Activated T-helper 17 cell treated with anti-CD3 and anti-CD28 coated beads, Interleukin-2, amount 50 U/mL, for 72 hours (primary cell): ENCODE data around the gene VENTX. TPM values are rescaled to one million over a fixed set of nuclear protein-coding genes. Genes with fewer than 3 reads are reported as not detected.

ENCODE experiments used
- ATAC-seq: fragments of 150-1000 bp; cut with Tn5 transposase; replicated peaks from 2 replicates; pipeline ENCODE4 v1.10.0; 2021; ENCODE audit warnings: mild to moderate bottlenecking, moderate library complexity
- H3K27ac Mint-ChIP-seq: one replicate; pipeline ENCODE4 v1.8.0; 2022; ENCODE audit warnings: mixed read lengths
- H3K27me3 Mint-ChIP-seq: one replicate; pipeline ENCODE4 v1.8.0; 2022; ENCODE audit warnings: mixed read lengths
- H3K36me3 Mint-ChIP-seq: one replicate; pipeline ENCODE4 v1.8.0; 2022; ENCODE audit warnings: low read depth, mild to moderate bottlenecking, mixed read lengths
- H3K4me1 Mint-ChIP-seq: one replicate; pipeline ENCODE4 v1.8.0; 2022; ENCODE audit warnings: mixed read lengths
- H3K4me3 Mint-ChIP-seq: one replicate; pipeline ENCODE4 v1.8.0; 2022; ENCODE audit warnings: mild to moderate bottlenecking, mixed read lengths
- H3K9me3 Mint-ChIP-seq: one replicate; pipeline ENCODE4 v1.8.0; 2022; ENCODE audit warnings: mixed read lengths
- total RNA-seq, 2 donors: library from RNA; stranded (reverse); gene quantifications; one replicate each; pipeline ENCODE4 v1.2.3, GENCODE V29; 2022

Gene VENTX
- total RNA-seq, 2 donors from 2014 or later, result 0.21 TPM; not detected in 1

- Mint-ChIP-seq H3K36me3 (no peaks in the 10 kb centered on the region), H3K4me1 (no peaks in the 10 kb centered on the region), H3K27ac (no peak overlapping the region), H3K27me3 (peaks cover 21% of the 10 kb centered on the region), H3K9me3 (no peaks in the 10 kb centered on the region), H3K4me3 (no peak overlapping the region)
- ATAC-seq, result no peak
Measured at GRCh38 chr10:133246236-133246626, 8.6 kb downstream of the VENTX start.

DNA sequence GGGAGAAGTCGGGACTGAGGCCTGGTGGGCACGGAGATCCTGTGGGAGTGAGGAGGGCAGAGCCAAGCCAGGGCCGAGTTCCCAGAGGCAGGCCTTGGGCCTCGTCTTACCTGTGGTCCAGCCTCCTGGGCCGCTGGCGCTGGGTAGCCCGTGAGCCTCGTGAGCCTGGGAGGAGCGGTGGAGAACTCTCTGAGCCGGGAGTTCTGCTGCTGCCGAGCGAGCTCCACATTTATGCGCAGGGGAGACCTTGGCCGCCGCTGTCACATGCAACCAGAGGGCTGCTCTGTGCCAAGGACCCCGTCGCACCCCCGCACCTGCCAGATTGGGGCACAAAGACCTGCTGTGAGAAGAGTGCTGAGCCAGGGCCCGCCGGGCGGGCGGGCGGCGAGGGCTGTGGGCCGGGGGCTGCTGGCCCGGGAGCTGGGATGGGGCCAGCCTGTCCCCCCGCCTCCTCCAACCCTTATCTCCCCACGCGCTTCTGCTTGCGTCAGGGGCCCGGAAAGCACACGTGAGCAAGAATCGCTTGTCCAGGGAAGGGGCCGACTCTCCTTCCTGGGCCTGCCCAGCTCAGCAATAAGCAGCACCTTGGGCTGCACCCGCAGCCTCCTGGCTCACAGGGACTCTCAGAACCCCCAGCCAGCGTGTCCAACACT is 10.2 kb downstream of the VENTX start:
- Mint-ChIP-seq H3K27me3 (peaks cover 10% of the 10 kb centered on the region), H3K27ac (no peak overlapping the region), H3K4me1 (no peaks in the 10 kb centered on the region), H3K4me3 (no peak overlapping the region), H3K36me3 (no peaks in the 10 kb centered on the region), H3K9me3 (no peaks in the 10 kb centered on the region)
- ATAC-seq, result no peak

DNA sequence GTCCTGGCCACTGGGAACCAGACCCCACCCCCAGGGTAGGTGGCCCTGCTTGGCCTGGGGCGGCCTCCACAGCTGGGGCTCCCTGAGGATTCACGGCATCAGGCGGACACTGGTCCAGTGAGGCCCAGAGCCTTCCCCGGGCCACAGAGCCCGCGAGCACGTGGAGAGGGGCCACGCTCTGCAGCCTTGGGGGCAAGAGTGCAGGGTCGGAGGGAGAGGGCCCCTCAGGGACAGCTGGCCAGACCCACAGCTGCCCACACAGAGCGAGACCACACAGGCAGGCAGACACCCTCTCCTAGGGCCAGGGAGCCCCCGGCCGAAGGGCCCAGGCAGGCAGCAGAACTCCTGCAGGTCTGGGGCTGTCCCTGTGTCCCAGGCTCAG is 10.7 kb downstream of the VENTX start:
- H3K9me3 Mint-ChIP-seq, result no peaks in the 10 kb centered on the region

DNA sequence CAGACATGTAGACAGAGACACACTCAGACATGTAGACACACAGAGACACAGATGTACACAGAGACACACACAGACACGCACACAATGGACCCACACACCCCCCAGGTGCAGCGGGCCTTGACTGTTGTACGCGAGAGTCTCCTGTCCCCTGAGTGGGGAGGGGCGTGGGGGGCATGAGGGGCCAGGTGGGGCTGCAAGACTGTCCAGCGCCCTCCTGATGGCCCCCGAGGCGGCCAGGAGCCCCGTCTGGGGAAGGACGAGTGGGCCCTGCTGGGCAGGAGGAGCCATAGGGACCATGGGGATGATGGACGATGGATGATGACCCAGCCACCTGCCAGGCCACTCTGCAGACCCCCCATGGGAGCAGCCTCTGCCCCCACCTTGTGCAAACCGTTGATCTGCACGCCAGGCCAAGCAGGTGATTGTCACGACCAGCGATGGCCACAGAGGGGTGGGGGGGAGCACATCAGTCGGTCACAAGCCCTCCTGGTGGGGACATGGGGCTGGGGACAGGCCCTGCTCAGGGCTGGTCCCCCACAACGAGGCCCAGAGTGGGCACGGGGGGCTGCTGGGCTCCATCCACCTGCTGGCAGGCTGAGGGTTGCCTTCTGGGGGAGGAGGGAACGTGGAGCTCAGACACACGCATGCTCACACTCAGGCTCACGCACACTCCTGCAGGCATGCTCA is 11.6 kb downstream of the VENTX start:
- Mint-ChIP-seq H3K36me3 (no peaks in the 10 kb centered on the region), H3K9me3 (no peaks in the 10 kb centered on the region), H3K4me3 (no peak overlapping the region), H3K27me3 (peaks cover 5% of the 10 kb centered on the region), H3K27ac (no peak overlapping the region), H3K4me1 (no peaks in the 10 kb centered on the region)
- no peak for ATAC-seq

More for the DNA sequence above, 10.7 kb downstream of the VENTX start:
- Mint-ChIP-seq H3K4me1 (no peaks in the 10 kb centered on the region), H3K36me3 (no peaks in the 10 kb centered on the region), H3K27ac (no peak overlapping the region), H3K4me3 (no peak overlapping the region), H3K27me3 (peaks cover 5% of the 10 kb centered on the region)
- ATAC-seq, result no peak

DNA sequence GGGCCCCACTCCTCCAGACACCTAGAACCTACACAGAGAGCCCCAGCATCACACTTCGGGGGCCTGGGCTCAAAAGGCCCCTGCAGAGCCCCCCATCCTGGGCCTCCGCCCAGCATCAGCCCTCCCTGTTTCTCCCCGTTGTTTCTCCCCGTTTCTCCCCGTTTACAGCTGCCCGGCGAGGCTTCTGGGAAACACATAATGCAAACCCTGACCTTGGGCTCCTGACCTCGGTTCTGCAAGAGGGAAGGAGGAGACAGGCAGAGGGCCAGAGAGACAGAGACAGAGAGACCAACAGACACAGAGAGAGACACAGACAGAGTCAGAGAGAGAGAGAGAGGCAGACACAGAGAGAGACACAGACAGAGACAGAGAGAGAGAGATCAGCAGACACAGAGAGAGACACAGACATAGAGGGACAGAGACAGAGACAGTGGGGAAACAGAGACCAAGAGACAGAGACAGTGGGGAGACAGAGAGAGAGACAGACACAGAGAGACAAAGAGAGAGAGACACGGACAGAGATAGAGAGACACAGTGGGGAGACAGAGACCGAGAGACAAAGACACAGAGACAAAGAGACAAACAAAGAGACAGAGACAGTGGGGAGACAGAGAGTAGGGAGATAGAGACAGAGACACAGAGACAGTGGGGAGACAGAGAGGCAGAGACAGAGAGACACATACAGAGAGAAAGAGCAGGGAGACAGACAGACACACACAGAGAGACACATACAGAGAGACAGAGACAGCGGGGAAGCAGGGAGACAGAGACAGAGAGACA is 12.5 kb downstream of the VENTX start:
- Mint-ChIP-seq H3K36me3 (no peaks in the 10 kb centered on the region), H3K4me3 (no peak overlapping the region), H3K4me1 (no peaks in the 10 kb centered on the region), H3K27me3 (peaks cover 5% of the 10 kb centered on the region), H3K9me3 (no peaks in the 10 kb centered on the region), H3K27ac (peak overlapping the region; percentile 16)
- no peak for ATAC-seq

GRCh38 chr10:133251388-133252222 is 13.9 kb downstream of the VENTX start:
- no peak for ATAC-seq
- no peaks in the 10 kb centered on the region for H3K9me3 Mint-ChIP-seq
- H3K27me3 Mint-ChIP-seq, result peaks cover 5% of the 10 kb centered on the region
- no peak overlapping the region for H3K27ac Mint-ChIP-seq
- H3K4me3 Mint-ChIP-seq, result no peak overlapping the region
- no peaks in the 10 kb centered on the region for H3K4me1 Mint-ChIP-seq
- no peaks in the 10 kb centered on the region for H3K36me3 Mint-ChIP-seq

DNA sequence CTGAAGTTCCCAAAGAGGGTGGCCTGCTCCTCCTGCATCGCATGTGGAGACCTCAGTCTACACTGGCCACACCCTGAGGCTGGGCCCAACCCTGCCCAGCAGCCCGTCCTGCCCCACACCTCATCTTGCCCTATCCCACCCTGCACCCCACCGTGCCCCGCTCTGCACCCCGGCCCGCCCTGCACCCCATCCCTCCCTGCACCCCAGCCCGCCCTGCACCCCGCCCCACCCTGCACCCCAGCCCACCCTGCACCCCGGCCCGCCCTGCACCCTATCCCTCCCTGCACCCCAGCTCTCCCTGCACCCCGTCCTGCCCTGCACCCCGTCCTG is 14.5 kb downstream of the VENTX start:
- Mint-ChIP-seq H3K9me3 (no peaks in the 10 kb centered on the region), H3K27ac (no peak overlapping the region), H3K4me1 (no peaks in the 10 kb centered on the region)

DNA sequence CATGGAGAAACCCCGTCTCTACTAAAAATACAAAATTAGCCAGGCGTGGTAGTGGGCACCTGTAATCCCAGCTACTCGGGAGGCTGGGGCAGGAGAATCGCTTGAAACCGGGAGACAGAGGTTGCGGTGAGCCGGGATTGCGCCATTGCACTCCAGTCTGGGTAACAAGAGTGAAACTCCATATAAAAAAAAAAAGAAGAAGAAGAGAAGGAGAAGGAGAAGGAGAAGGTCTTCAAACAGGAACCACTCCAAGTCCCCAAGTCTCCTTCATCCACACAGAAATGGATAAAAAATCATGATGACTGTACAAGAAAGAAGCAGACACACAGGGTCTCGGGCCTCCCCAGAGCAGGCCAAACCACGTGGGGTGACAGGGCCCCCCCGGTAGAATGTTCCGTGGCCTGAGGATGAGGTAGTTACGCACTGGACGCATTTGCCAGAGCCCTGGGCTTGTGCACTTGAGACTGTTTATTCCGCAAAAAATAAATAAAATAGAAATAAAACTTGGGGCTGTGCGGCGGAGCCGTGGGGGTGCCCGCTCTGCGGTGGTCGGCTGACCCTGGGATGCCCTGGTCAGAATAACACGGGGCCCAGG is 15.8 kb downstream of the VENTX start:
- H3K4me3 Mint-ChIP-seq, result no peak overlapping the region
- H3K4me1 Mint-ChIP-seq, result no peaks in the 10 kb centered on the region
- peaks cover 5% of the 10 kb centered on the region for H3K27me3 Mint-ChIP-seq
- H3K36me3 Mint-ChIP-seq, result no peaks in the 10 kb centered on the region
- no peaks in the 10 kb centered on the region for H3K9me3 Mint-ChIP-seq
- H3K27ac Mint-ChIP-seq, result no peak overlapping the region
- ATAC-seq, result no peak

More for the DNA sequence above, 14.5 kb downstream of the VENTX start:
- H3K4me3 Mint-ChIP-seq, result no peak overlapping the region
- H3K27me3 Mint-ChIP-seq, result peaks cover 5% of the 10 kb centered on the region
- ATAC-seq, result no peak
- H3K36me3 Mint-ChIP-seq, result no peaks in the 10 kb centered on the region

DNA sequence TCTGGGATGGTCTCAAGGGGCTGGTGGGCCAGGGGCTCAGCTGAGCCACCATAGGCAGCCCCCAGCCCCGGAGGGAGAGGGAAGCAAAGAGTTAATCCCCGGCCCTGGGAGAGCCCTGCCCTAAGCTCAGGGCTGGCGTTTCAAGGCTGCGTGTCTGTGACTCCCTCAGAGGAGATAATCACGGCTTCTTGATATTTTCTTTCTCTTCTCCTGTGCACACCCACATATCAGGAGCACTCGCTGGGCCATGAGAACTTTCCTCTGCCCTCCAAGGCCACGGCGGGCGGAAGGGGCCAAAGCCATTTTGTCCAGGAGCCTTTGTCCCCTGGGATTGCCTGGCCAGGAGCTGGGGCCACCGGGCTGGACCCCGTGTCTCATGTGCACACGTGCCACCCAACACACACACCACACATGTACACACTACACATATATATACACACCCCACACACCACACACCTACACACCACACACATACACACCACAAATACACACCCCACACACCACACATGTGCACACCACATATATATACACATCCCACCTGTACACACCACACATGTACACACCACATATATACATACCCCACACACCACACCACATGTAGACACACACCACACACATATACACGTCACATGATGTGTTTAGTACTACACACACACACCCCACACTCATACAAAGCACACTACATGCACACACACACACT is 16.9 kb downstream of the VENTX start:
- no peak for ATAC-seq
- Mint-ChIP-seq H3K27me3 (peaks cover 5% of the 10 kb centered on the region), H3K9me3 (no peaks in the 10 kb centered on the region), H3K36me3 (peaks cover 6% of the 10 kb centered on the region), H3K27ac (no peak overlapping the region), H3K4me1 (peaks cover 7% of the 10 kb centered on the region), H3K4me3 (no peak overlapping the region)

GRCh38 chr10:133255323-133255722 is 17.7 kb downstream of the VENTX start:
- H3K27ac Mint-ChIP-seq, result no peak overlapping the region
- no peak overlapping the region for H3K4me3 Mint-ChIP-seq
- peaks cover 7% of the 10 kb centered on the region for H3K4me1 Mint-ChIP-seq
- H3K9me3 Mint-ChIP-seq, result no peaks in the 10 kb centered on the region
- H3K36me3 Mint-ChIP-seq, result peaks cover 6% of the 10 kb centered on the region
- peaks cover 2% of the 10 kb centered on the region for H3K27me3 Mint-ChIP-seq
- no peak for ATAC-seq

- Mint-ChIP-seq H3K27ac (no peak overlapping the region), H3K4me3 (peak overlapping the region; percentile 60), H3K9me3 (no peaks in the 10 kb centered on the region), H3K4me1 (peaks cover 7% of the 10 kb centered on the region), H3K36me3 (peaks cover 10% of the 10 kb centered on the region), H3K27me3 (no peaks in the 10 kb centered on the region)
- no peak for ATAC-seq
Measured at GRCh38 chr10:133257489-133258065, 19.9 kb downstream of the VENTX start.

GRCh38 chr10:133258066-133258817 is 20.6 kb downstream of the VENTX start:
- Mint-ChIP-seq H3K4me3 (peak overlapping the region; percentile 60), H3K4me1 (peaks cover 7% of the 10 kb centered on the region), H3K36me3 (peaks cover 17% of the 10 kb centered on the region), H3K27me3 (no peaks in the 10 kb centered on the region), H3K27ac (peak overlapping the region; percentile 33), H3K9me3 (no peaks in the 10 kb centered on the region)
- peak; percentile 12 for ATAC-seq
